OCI-LY1 (cell line): Measurements from ENCODE around the gene MSANTD3.

ENCODE experiments used
- H2AFZ ChIP-seq: fragments of 200-600 bp; sonication (generic), shearing (Covaris generic); 2 replicates; pipeline ENCODE4 v1.6.0; 2014; ENCODE audit warnings: antibody characterized with exemption, mild to moderate bottlenecking, low read length
- H3F3A ChIP-seq: fragments of 200-600 bp; sonication (generic), shearing (Covaris generic); 2 replicates; pipeline ENCODE4 v1.6.0; 2014; ENCODE audit warnings: mild to moderate bottlenecking, antibody characterized with exemption, low read length, moderate library complexity; ENCODE audit not compliant: insufficient read depth
- H3K27ac ChIP-seq: fragments of 200-600 bp; sonication (generic); 2 replicates; pipeline ENCODE4 v1.5.1; 2014; ENCODE audit warnings: low read length, mixed run types, mild to moderate bottlenecking, low read depth; ENCODE audit not compliant: poor library complexity, severe bottlenecking
- H3K27me3 ChIP-seq: fragments of 200-600 bp; sonication (generic); 2 replicates; pipeline ENCODE4 v1.6.0; 2014; ENCODE audit warnings: antibody characterized with exemption, mild to moderate bottlenecking, low read length, moderate library complexity; ENCODE audit not compliant: insufficient read depth
- H3K36me3 ChIP-seq: fragments of 200-600 bp; sonication (generic); 2 replicates; pipeline ENCODE4 v1.6.1; 2014; ENCODE audit warnings: mild to moderate bottlenecking, antibody characterized with exemption, low read length, moderate library complexity, mixed read lengths; ENCODE audit not compliant: insufficient read depth
- H3K4me1 ChIP-seq: fragments of 200-600 bp; sonication (generic); 2 replicates; pipeline ENCODE4 v1.5.1; 2014; ENCODE audit warnings: mild to moderate bottlenecking, low read length, moderate library complexity; ENCODE audit not compliant: insufficient read depth, severe bottlenecking
- H3K4me2 ChIP-seq: fragments of 200-600 bp; sonication (generic), shearing (Covaris generic); 2 replicates; pipeline ENCODE4 v1.6.1; 2014; ENCODE audit warnings: low read length
- H3K4me3 ChIP-seq: fragments of 200-600 bp; sonication (generic); 2 replicates; pipeline ENCODE4 v1.5.1; 2014; ENCODE audit warnings: low read length, low read depth, mild to moderate bottlenecking, mixed read lengths; ENCODE audit not compliant: poor library complexity, severe bottlenecking
- H3K79me2 ChIP-seq: fragments of 200-600 bp; shearing (Covaris generic); 2 replicates; pipeline ENCODE4 v1.6.1; 2016; ENCODE audit warnings: mixed run types, low read length, mixed read lengths; ENCODE audit not compliant: insufficient read depth
- H3K9ac ChIP-seq: fragments of 200-600 bp; sonication (generic), shearing (Covaris generic); 2 replicates; pipeline ENCODE4 v1.6.1; 2014; ENCODE audit warnings: mild to moderate bottlenecking, low read length, mixed read lengths
- H3K9me2 ChIP-seq: fragments of 200-600 bp; sonication (generic), shearing (Covaris generic); 2 replicates; pipeline ENCODE4 v1.6.1; 2014; ENCODE audit warnings: low read depth, mild to moderate bottlenecking, low read length, mixed read lengths
- H3K9me3 ChIP-seq: fragments of 200-600 bp; shearing (Covaris generic); 2 replicates; pipeline ENCODE4 v1.6.1; 2014; ENCODE audit warnings: low read length, mixed read lengths
- H4K20me1 ChIP-seq: fragments of 200-600 bp; sonication (generic), shearing (Covaris generic); 2 replicates; pipeline ENCODE4 v1.6.0; 2016; ENCODE audit warnings: mild to moderate bottlenecking, low read length; ENCODE audit not compliant: insufficient read depth
- CTCF ChIP-seq: fragments of 200-600 bp; sonication (generic), shearing (Covaris generic); IDR thresholded peaks from 2 replicates; pipeline ENCODE4 v1.5.1; 2017; ENCODE audit warnings: mild to moderate bottlenecking, antibody characterized with exemption, low read length, moderate library complexity, mixed read lengths
- EZH2 ChIP-seq: fragments of 200-600 bp; sonication (generic), shearing (Covaris generic); IDR thresholded peaks from 2 replicates; pipeline ENCODE4 v1.8.0; 2017; ENCODE audit warnings: borderline replicate concordance, mixed run types, mild to moderate bottlenecking, antibody characterized with exemption, low read length, moderate library complexity, mixed read lengths

Gene MSANTD3

DNA sequence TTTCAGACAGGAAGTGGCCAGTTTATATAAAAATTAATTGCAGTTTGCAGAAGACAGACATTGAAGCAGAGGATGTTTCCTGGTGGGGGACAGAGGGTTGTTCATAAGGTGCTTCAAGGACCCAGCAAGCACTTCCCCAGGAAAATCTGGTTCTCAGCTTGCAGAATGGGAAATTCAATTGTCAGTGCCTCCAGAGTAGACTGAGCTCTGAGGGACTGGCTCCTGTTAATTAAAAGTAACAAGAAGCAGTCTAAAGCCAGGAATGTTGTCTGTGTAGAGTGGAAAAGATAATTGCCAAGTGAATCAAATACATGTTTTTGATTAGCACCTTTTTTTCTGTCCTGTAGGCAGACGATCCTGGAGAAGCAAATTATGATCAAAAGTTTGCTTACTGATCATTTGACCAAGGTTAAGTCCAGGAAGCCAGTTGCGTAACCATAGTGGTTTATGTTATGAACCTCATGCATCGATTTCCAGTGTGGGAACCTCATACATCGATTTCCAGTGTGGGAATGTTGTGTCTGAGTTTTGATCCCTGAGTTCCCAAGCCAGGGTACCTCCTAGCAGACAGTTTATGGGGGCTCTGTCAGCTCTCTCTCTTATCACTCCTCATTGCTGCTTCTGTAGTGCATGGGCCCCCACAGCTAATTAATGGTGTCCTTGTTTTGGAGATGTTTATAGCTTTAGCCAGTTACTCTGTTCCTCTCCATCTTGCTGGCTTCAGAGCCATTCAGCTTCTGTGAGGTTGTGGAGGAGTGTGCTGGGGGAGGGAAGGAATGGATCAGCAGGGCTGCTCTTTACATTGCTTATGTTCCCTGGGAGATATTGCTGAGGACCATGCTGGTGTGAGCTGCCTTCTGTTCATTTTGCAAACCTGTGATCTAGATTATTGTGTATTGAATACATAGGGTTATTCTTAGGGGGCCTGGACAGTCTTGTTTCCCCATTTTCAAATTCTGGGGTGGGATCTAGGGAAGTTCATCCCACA, 17.1 kb downstream of the MSANTD3 start:
- Histone ChIP-seq H3K9me3 (no peaks in the 10 kb centered on the region), H4K20me1 (no peaks in the 10 kb centered on the region), H3K4me2 (no peak overlapping the region), H3K4me1 (no peaks in the 10 kb centered on the region), H3K9ac (no peak overlapping the region), H3K79me2 (no peaks in the 10 kb centered on the region), H3K36me3 (peaks cover 9% of the 10 kb centered on the region; the same call in 1 of the 2 replicates), H3K9me2 (no peaks in the 10 kb centered on the region), H3K27ac (no peak overlapping the region), H3F3A (no peaks in the 10 kb centered on the region), H3K4me3 (no peak overlapping the region), H2AFZ (no peak overlapping the region), H3K27me3 (no peaks in the 10 kb centered on the region)
- no peak for TF ChIP-seq EZH2
- no peak for TF ChIP-seq CTCF

GRCh38 chr9:100445161-100445902, 18.4 kb downstream of the MSANTD3 start:
- no peaks in the 10 kb centered on the region for H3K27me3 ChIP-seq
- H3K9me3 ChIP-seq, result no peaks in the 10 kb centered on the region
- no peaks in the 10 kb centered on the region for H3K9me2 ChIP-seq
- H3K9ac ChIP-seq, result no peak overlapping the region
- no peaks in the 10 kb centered on the region for H3K79me2 ChIP-seq
- no peak overlapping the region for H3K27ac ChIP-seq
- no peak overlapping the region for H3K4me3 ChIP-seq
- H2AFZ ChIP-seq, result no peak overlapping the region
- no peak overlapping the region for H3K4me2 ChIP-seq
- no peak for TF ChIP-seq EZH2
- peak; percentile 20; the same call in 1 of the 2 replicates for TF ChIP-seq CTCF
- no peaks in the 10 kb centered on the region for H4K20me1 ChIP-seq
- no peaks in the 10 kb centered on the region for H3K4me1 ChIP-seq
- H3F3A ChIP-seq, result no peaks in the 10 kb centered on the region
- H3K36me3 ChIP-seq, result peaks cover 9% of the 10 kb centered on the region; the same call in 1 of the 2 replicates

- Histone ChIP-seq H3K9me3 (no peaks in the 10 kb centered on the region), H3K27ac (no peak overlapping the region), H3K4me3 (no peak overlapping the region), H3K36me3 (peaks cover 9% of the 10 kb centered on the region; the same call in 1 of the 2 replicates), H3K9ac (no peak overlapping the region), H2AFZ (no peak overlapping the region), H4K20me1 (no peaks in the 10 kb centered on the region), H3K4me2 (no peak overlapping the region), H3F3A (no peaks in the 10 kb centered on the region), H3K9me2 (no peaks in the 10 kb centered on the region), H3K27me3 (no peaks in the 10 kb centered on the region), H3K4me1 (no peaks in the 10 kb centered on the region), H3K79me2 (no peaks in the 10 kb centered on the region)
- TF ChIP-seq CTCF, result no peak
Observed at GRCh38 chr9:100445903-100446549, 19.1 kb downstream of the MSANTD3 start.
